GM19397 (cell line): ENCODE results near the gene ACTR5.
"Not testable (repeated sequence)": the region's sequence is repeated elsewhere in the genome, so short reads cannot be mapped to it uniquely, and the experiment has no call there.

Source experiments
- ATAC-seq: cut with Tn5 transposase; IDR thresholded peaks from one replicate; pipeline ENCODE4 v1.9.1; 2021; ENCODE audit warnings: mild to moderate bottlenecking, moderate library complexity; ENCODE audit not compliant: unreplicated experiment

ACTR5 gene

DNA sequence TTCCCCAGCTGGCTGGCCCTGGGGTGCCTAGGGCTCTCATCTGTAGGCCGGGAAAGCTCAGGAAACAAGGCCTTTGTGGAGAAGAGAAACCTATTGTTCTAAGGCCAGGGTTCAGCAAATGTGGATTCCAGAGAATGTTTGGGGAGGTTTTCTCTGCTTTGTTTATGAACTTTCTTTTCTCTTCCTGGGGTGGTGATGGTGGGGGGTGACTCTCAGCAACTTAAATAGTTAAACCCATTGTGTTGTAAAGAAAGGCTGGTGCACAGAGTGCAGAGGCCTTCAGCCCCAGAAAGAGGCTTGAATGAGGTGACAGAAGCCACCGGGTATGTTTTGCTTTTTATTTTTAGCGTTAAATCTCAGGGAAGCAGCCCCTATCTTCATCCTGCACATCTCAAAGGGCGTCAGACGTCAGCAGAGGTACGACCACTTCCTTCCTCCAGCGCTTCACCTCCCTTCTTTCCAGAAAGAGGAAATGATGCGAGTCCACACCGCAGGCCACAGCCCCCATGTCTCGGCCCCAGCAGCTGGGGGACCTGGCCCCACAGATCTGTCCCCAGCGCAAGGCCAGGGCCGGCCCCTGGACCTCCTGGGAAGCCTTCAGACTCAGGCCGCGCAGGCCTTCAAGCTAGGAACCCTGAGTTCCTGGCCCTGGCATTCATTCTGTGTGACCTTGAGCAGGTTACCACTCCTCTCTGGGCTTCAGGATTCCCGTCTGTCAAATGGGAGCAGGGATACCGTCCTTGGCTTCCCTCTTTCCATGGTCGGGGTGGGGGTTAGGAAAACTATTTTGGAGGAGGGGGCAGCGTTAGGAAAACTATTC is 56.6 kb downstream of the ACTR5 start:
- no peak for ATAC-seq

DNA sequence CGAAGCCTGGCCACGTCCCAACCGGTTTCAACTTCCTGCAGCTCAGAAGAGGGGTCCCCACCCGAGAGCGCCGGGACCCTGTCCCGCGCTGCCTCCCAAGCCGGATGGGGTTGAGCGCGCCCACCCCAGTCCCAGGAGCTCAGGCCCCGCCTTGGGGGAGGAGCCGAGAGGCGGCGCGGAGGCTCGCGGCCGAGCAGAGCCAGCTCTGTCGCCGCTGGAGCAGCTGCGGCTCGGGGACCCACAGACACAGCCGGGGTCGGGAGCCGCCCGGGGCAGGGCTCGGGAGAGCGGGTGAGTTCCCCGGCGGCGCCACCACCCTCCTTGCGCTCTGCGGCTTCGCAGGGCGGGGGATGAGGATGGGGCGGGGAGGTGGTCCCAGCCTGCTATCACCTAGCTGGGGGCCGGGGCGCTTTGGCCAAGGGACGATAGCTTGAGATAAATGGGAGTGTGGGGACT is 57.3 kb downstream of the ACTR5 start, which contains the start of gene PPP1R16B:
TSS of gene PPP1R16B (plus strand) at position 196 of the 456 bp plus-strand sequence. CDS start 30,229 bp downstream, outside the sequence.
- peak; percentile 53 for ATAC-seq

GRCh38 chr20:38805958-38806854 is 57.9 kb downstream of the ACTR5 start:
- no peak for ATAC-seq

- ATAC-seq = no peak
Observed at GRCh38 chr20:38806855-38807655, 58.8 kb downstream of the ACTR5 start.

DNA sequence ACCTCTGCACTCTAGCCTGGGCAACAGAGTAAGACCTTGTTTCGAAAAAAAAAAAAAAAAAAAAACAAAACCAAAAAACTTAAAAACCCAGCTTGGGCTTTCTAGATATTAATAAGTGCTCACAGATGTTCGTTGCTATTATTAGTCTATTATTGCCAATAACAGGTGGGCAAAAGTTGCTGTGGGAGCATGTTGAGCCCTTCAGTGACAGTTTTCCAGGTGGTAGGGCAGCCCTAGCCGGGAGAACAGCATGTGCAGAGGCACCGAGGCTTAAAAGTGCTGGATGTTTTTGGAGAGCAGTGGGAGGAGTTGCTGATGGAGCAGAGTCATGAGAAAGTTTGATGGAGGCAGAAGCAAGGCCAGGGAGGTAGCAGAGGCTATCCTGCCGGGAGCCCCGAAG is 61.7 kb downstream of the ACTR5 start:
- no peak for ATAC-seq

DNA sequence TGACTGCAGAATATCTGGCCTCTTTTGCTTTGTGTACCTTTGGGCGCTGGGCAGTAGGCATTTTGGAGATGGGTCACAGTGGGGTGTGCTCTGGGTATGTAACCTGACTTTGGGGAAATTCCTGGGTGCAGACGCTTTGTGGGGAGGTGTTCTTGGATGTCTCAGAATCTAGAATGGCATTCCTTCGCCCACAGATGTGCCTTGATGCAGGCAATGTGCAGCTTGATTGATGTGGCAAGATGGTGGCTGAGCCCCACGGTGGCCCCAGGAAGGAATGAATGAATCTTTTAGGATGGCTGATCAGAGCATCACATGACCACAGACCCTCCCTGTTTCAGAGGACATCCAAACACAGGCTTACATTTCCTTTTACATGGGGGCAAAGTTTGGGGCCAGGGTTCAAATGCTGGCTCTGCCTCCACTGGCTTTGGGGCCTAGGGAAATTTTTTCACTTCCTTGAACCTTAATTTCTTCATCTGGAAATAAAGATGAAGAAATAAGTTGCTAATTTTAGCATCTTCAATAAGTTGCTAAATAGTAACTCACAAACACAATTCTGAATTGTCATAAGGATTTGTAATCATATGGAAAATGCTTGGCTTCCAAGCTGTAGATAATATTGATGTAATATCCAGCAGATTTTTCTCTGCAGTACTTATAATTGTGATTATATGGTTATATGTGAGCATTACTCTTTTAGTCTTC is 62.8 kb downstream of the ACTR5 start:
- no peak for ATAC-seq

DNA sequence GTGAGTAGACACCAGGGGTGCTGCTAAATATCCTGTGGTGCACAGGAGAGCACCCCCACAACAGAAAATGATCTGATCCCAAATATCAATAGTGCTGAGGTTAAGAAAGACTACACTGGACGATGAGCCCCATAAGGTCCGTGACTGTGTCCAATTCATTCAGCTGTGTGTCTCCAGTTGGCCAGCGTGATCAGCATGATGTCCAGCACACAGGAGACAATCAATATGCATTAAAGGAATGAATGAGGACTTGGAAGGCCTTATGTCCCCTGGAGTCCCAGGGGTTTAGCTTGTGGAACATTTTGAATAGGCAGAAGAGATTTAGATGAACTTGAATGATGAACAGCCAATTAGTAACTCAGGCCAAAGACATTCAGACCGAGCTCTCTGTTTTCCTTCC is 63.5 kb downstream of the ACTR5 start:
- ATAC-seq = no peak

GRCh38 chr20:38812182-38812581 is 63.9 kb downstream of the ACTR5 start:
- no peak for ATAC-seq

GRCh38 chr20:38812709-38813573 is 64.7 kb downstream of the ACTR5 start:
- no peak for ATAC-seq

DNA sequence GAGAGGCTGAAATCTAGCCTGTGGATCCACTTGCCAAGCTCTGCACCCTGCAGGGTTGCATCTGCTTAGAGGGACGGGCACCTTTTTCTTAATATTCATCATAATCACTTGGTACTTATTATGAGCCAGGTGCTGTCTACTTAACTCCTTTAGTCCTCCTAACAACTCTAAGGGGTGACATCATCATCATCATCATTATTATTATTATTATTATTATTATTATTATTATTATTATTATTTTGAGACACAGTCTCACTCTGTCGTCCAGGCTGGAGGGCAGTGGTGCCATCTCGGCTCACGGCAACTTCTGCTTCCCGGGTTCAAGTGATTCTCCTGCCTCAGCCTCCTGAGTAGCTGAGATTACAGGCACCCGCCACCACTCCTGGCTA is 65.3 kb downstream of the ACTR5 start:
- ATAC-seq = not testable (repeated sequence)

DNA sequence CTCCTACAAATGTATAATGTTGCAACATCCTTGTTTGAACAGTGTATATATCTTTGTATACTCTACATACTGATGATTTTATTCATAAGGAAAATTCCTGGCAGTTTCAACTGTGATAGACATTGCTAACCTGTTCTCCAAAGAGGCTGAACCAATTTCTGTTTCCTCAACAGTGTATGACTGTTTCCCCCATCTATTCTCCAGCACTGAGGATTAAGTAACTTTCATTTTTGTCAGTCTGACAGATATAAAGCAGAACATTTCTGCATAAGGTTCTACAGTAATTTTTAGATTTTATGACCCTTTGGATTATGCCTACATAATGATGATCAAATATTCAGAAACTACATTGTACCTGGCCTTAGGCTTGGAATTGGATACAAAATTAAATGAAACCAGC is 67.2 kb downstream of the ACTR5 start:
- no peak for ATAC-seq

DNA sequence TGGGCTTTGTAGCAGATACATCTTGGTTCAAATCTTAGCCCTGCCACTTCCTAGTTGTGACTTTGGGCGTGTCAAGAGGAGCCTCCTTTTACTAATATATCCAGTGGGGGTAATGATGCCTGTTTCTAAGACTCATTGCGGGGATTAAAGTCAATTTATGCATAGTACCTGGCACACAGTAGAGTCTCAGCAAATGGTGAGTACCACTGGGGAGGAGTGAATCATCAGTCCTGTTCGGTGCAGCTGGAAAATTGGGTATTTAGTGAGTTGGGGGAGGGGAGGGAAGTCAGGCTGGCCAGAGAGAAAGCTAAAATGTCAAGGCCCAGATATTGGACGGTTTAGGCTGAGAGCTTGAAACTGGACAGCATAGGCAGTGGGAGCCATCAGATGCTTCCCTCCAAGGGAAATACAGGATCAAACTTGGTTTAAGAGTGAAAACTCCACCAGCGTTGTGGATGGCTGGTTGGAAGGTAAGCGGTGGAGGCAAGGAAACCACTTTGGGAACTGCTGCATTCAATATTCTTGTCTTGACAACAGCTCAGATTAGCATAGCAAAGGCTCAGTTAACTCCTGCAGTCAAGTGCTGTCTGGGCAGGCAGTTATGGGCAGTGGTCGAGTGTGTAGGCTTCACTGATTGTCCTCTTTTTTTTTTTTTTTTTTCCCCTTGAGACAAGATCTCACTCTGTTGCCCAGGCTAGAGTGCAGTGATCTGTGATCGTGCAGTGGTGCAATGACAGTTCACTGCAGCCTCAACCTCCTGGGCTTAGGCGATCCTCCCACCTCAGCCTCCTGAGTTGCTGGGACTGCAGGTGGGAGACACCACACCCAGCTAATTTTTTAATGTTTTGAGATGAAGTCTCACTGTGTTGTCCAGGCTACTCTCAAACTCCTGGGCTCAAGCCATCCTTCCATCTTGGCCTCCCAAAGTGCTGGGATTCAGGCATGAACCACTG is 70.1 kb downstream of the ACTR5 start:
- ATAC-seq = no peak
